ENCODE measurements around the gene LDB2.

LDB2 gene

DNA sequence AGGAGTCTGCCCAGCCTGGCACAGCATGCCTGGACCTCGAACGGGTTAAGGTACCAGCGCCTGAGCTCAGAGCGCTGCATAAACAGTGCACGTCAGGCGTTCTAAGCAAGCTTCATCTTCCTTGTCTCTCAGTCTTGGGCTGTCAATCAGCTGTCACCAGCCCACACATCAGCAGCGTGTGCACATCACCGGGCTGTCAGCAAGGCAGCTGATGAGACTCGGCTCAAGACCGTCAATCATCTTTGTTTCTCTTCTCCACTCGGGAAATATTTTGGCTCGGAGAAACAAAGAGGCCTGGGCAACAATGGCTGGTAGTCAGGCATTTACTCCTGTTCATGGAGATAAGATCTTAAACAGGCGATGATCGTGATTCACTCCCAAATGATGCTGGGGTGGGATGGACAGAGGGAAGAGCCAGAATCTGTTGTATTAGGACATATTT is 141.3 kb downstream of the LDB2 start:
- DNase-seq (ENCODE audit: low read depth), result no peak

DNA sequence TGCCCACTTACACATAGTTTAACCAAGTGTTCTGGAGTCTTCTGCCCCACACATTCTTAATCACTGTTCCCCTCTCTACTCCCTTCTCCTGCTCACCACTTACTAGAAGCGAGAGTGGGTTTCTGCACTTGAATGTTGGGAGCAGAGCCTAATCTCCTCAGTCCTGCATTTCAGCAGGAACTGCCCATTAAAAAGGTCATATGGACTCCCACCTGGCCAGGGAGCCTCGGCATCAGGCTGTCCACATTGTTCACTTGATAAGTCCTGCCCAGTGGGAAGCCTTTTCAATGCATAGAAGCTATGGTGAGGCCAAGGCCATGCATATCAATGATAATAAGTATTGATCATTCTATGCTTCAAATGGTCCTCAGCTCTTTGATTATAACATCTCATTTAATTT is 144.3 kb downstream of the LDB2 start:
- no peak for DNase-seq (ENCODE audit: low read depth)

DNA sequence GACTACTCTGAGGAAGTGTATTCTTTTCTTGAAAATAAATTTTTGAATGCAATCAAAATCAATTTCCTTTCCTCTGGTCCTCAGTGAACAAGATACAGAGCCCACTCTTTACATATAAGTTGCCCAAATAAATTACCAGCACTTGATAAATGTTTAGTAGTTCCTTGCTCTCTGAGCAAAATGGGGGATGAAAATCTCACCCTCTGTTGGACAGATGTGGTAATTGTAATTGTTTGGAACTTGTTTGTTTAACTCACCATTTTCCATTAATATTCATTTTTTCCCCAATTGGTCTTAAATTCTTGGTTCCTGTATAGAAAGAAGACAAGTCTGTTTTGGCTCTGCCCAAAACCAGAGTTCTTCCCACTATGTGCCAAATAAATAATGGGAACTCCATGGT is 146.3 kb downstream of the LDB2 start:
- no peak for DNase-seq (ENCODE audit: low read depth)

DNA sequence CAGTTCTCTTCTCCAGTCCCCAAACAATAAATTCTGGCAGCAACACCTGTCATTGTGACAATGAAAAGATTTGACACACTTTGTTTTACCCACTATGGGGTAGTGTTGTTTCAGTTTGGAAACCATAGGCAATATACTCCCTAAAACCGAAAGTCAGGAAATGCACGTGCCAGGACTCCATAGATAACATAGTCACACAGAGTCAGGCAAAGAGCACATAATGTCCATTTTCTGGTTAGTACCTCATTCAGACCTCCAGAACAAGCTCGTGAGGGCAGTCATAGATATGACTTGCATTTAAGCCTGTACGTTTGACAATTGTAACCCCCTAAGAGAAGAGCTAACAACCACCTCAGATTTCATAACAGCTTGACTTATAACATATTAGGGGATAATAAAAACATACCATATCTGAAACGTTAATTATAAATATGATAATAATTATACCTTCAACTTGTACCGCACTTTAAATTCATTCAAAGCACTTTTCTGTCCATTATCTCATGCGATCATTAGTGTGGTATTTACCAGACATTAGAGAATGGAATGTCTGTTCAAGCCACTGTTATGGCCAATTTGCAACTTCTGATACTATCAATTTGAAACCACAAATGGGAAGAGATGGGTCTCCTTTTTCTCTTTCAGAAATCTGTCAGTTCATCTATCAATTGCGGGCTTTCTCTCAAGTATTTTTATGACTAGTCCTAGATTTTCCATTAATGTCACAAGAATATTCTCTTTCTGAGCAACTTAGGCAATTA is 147.4 kb downstream of the LDB2 start:
- no peak for DNase-seq (ENCODE audit: low read depth)

DNA sequence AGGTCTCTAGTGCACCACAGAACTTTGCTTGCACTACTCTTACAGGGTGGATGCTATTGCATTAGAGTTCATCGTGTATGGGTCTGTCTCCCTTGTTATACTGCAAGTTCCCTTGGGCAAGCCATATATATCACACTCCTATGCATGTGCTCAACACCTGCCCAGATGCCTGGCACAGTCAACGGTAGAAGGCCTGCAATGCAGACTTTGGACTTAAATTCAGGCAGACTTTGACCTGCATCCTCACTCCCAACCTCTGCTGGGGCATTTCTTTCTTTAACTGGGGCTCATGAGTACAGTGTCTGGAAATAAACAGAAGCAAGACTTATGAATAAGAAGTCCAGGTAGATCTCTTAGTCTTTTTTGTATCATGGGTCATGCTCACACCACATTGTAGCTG is 148.2 kb downstream of the LDB2 start:
- no peak for DNase-seq (ENCODE audit: low read depth)

DNA sequence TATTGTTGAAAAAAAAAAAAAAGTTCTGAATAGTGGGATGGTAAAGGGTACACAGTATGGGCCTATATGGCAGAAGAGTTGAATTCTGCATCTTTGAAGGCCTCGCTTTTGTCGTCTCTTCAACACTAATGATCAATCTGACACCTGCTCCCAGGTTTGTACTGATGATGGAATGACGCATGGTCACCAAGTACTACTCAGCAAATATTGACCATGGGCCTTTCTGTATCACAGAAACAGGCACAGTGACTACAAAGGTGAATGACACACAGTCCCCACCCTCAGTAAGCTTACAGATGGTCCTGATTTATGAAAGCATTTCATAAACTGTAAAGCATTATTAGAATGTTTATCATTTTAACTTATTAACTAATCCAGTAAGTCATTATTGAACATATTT is 152.6 kb downstream of the LDB2 start:
- DNase-seq (ENCODE audit: low read depth), result no peak

DNA sequence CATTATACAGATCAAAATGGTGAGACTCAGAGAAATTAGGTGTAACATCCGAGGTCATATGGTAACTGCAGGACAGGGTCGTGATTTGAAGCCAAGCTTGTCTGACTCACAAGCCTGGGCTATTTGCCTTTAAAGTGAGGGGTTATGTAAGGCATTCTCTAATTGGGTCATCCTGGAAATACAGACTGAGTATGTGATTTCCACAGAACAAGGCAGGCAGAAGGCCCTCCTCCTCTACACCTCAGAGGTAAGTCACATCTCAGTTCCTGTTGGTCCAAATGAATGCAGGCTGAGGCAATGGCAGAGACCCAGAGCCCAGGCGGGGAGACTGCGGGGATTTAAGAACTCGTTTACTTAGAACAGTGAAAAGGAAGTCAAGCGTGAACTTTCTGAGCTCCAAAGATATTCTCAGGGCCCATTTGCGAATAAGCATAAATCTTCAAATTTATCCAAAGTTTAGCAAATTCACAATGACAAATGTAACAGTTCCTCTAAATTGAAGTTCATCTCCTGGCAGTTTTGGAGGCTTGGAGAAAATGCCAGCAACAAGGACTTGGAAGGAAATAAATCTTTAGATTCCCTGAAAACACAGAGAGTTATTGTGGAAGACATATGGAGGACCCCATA is 153.3 kb downstream of the LDB2 start:
- no peak for DNase-seq (ENCODE audit: low read depth)

DNA sequence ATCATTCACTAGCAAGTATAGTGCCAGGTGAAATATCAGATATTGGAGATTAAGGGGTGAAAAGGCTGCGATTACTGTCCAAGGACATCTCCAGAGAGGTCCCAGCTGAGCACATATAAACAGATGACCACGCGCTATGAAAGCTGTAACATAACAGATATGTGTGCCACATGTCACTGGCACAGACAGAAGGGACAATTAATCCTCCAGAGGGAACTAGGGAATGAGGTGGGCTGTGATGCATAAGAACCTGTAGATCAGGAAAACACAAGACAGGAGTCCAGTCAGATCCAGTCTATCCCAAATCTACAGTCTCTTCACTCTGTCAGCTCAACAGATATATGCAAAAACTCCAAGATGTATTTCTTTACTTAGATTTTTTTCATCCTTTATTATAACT is 157.2 kb downstream of the LDB2 start:
- no peak for DNase-seq (ENCODE audit: low read depth)

DNA sequence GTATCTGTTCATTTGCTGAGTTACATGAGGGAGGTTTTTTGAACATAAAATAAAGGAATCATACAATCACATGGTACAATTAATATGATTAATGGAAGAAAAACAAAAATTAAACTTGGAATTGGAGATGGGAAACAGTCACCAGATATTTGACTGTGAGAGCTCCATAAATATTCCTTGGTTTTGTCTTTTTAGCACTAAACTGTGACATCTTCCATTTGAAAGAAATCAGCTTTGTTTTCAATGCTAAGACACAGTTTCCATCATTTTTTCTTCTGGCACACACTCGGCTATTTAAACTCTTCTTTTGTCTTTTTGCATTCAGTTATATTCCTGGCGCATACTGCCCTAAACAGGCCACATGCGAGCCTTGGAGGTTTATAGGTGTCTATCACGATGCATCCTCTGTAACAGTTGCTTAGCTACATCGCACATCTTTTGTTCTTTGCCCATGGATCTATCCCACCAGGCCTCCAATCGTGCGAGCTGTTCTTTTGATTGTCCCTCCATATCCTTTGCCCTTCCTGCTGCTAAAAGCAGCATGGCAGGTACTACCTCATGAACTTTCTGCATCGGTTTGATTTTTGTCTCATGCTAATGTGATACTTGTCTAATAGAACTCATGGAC is 158.3 kb downstream of the LDB2 start:
- no peak for DNase-seq (ENCODE audit: low read depth)

DNA sequence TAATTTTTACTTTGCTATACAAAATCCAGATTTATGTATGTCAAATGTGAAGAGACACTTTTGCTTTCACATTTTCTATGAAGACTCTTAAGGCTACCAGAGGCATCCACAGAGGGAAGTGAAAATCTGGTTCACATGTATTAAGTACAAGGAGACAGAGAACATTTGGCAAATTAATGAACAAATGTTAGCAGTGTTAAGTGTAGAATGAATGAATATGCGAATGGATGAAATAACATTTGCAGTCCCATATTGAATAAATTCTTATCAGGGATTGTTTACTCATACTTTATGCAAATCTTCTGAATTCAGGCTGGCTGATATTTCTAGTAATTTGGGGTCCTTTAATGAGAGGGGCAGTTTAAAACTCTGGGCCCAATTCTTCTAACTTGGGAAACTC is 159.9 kb downstream of the LDB2 start:
- no peak for DNase-seq (ENCODE audit: low read depth)

DNA sequence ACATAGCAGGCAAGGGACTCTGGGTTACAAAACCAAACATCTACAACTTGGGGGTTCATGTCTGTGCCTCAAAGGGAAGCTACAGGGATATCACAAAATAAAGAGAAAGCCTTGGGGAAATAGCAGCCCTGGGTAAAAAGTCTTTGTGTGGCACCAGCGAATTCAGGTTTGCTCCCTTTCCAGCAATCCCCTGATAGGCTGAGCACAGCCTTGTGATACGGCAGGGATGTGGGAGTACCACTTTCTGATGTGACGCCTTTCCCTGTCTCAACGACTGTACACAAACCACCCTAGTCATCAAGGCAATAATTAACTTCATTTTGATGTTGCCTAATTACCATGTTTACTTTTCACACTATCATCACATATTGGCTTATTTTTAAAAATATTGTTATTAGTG is 164.9 kb downstream of the LDB2 start:
- DNase-seq (ENCODE audit: low read depth), result no peak

DNA sequence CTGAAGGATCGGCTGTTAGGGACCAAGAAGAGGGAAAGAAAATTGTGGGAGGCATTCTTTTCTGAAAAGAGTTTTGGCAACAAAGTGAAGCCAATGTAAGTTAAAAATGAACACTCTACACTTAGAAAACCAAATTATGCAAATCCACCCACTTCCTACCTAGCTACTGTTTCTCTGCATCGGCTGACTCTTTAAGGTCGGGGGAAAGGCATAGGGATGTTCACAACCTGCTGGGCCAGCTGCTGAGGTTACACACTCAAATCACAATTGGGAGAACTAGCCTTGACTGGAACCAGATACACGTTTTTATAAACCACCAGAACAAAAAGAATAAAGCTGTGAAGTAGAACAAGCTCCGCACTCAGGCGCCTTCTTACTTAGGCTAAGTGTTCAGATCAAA is 165.7 kb downstream of the LDB2 start:
- DNase-seq (ENCODE audit: low read depth), result no peak

DNA sequence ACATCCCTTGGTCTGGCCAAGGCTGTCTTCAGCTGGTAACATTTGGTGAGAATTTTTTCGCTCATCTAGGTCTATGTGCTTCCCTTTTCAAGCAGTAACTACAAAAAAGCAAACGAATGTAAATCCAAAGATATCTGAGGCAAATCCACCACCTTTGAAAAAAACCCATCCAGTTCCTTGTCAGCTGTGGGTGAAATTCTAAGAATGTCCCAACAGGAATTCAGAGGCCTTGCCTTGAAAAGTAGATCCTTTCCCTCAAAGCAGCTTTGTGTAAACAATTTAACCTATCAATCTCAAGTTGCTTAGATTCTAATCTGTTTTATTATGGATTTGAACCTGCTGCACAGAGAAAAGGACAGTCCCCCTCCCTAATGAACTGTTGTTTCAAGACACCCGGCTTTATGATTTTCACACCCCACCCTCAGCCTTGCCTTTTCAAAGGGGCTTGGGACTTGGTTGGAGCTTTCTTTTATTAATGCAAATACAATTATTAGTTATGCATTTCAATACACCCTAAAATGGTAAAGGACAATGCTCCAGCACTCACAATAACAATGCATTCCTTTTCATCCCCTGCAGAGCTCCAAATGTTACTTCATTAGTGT is 166.6 kb downstream of the LDB2 start:
- no peak for DNase-seq (ENCODE audit: low read depth)

DNA sequence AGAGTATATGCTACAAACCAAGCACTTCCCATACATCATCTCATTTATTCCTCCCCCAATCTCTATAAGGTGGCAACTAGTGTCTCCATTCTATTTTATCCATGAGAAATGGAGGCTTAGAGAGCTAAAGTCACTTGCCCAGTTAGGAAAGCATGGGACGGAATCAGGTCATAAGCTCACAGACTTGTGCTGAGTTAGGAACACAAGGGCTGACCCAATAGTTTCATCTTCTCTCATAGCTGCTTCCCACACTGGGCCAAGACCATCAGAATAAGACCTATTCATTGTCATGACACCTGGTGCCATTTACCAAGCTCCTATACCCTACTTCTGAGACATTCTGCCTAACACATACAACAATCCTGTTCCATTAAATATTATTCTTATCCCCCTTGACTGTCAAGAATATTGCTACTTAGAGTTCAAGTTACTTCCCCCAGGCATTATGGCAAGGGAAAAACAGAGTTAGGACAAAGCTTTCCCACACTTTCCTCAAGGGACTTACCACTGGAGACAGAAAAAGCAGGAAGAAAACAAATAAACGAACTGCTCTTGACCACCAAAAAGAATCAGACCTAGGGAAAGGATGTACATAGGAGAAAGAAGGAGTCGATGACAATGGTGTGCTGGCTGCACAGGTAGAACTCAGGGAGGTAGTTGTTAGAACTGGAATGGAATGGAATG is 167.8 kb downstream of the LDB2 start:
- no peak for DNase-seq (ENCODE audit: low read depth)

DNA sequence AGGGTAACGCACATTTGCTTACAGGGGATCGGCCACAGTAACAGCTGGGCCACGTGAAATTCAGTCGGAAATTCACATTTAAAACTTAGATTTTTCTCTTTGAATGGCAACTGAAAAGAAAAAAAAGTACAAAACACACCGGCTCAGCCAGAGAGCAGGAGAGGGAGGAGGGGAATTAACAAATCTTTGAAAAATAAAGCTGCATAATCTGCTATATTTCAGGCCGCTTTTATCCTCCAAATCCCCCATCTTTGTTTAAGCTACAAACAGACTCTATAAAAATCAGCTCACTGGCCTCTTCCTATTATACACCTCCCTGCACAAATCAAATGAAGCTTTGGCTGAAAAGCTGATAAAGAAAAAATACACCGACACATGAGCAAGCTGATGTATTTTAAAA is 169.1 kb downstream of the LDB2 start:
- DNase-seq (ENCODE audit: low read depth), result no peak

DNA sequence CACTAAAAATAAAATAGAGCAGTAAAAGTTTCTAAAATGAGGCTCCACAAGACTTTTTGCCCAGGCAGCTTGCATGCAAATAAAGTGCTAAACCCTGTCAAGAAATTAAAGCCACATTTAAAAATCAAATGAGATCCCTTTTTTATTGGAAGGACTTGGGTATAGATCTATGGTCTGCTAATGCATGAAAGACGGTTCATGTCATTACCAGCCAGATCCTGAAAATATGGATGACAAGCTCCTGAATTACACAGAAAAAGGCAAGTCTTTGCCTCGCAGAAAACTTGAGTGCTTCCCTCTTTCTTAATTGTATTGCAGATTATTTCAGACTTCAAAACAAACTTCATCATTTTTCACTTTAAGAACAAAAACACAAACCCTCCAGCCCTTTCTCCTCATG is 169.6 kb downstream of the LDB2 start:
- no peak for DNase-seq (ENCODE audit: low read depth)

DNA sequence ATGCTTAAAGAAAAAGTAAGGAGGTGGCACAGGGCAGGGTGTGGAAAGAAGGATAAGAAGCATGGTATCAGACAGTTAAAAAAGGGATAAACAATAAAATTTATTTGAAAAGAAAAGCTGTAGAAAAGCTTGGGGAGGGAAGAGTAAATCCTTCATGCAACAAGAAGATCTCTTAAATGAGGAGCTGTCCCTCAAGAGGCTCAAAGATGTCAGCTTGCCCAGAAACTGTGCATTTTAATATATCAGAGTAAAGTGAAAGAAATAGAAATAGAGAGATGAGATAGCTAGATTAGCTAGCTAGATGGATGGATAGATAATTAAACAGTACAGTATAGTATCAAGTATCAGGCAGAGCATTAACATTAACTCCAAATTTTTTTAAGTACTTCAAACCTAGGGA is 170.3 kb downstream of the LDB2 start:
- no peak for DNase-seq (ENCODE audit: low read depth)

DNA sequence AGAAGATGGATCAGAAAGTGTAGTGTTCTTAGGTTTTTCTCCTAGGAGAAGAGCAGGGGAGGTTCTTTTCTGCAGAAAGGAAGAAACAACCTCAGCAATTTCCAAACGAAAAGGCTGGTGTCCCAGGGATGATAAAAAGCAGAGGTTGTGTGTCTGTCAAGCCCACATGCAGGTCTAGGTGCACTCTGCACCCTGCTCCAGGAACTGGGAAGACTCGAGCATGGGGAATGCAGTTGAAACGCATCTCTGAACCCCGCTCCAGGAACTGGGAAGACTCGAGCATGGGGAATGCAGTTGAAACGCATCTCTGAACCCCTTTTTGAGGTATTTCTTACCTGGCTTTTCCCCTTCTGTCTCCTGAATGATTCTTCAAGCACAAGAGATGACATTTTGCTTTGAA is 171.2 kb downstream of the LDB2 start:
- DNase-seq (ENCODE audit: low read depth), result no peak

DNA sequence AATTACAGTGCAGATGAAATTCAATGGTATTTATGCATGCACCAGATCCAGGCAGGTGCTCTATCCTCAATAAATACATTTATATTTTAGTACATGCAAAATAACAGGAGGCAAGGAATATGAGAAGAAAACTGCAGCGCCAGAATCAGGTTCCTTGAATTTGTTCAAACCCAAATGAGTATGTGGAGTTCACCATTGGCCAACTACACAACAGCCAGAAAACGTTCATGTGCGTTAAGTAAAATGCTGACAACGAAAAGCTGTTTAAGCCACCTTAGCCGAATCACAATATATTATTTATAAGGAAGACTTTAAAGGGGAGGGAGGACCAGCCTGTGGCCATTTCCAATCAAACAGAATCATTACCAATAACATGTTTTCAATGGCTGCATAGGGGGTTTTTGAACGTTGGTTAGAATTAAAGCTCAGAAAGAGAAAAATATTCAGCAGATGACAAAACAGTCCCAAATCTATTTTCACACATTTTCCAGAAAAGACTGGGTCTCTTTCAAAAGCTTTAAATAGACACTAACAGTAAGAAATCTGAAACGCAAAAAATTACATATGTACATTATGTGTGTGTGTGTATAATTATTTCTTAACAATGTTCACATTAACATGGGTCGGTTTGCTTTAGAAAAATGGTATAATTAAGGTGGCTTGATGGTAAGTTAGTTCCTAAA is 171.9 kb downstream of the LDB2 start:
- no peak for DNase-seq (ENCODE audit: low read depth)

DNA sequence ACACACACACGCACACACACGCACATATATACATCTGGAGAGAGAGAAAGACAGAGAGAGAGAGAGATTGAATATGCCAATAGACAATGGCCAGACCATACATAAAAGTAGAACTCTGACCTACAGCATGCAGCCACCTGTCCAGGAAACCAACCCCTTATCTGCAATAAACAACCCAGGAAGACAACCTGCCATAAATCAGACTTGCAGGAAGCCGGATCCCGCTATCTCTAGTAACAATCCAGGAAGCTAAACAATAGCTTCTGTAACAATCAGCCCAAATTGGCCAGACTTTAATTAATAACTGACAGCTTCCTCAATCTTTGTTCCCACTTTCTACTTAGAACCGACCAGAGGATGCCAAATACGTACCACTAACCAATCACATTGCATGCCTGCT is 173.2 kb downstream of the LDB2 start:
- DNase-seq (ENCODE audit: low read depth), result no peak

DNA sequence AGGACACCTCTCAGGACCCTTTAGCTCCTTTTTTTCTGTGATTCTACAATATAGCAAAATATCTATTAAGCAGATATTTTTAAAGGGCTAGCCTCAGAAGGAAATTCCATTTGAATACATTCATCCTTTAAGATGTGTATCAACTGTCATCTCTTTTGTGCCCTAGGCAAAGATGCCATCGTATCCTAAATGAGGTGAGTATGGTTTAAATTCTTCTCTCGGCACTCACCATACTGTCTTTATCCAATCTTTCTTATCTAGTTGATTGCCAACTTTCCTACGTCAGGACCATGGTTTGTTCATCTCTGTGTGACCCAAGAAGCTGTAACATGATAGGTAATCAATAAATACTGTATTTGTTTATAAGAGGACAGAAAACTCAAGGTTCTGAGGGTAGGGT is 176.0 kb downstream of the LDB2 start:
- DNase-seq (ENCODE audit: low read depth), result no peak
